Lung (tissue), 12 donors: ENCODE results near the gene SESN2. TPM values are rescaled to one million over a fixed set of nuclear protein-coding genes. Genes with fewer than 3 reads are reported as not detected.

Experiments used
- ATAC-seq: fragments of 200-7000 bp; cut with Tn5 transposase; one replicate; pipeline ENCODE4 v1.9.1; 2020; ENCODE audit warnings: moderate number of reproducible peaks; ENCODE audit not compliant: insufficient read depth, low FRiP score
- DNase-seq, 3 donors: peaks; one replicate each; pipeline ENCODE4 v3.0.0-alpha.2; 2013 to 2017
- H3K27ac ChIP-seq, 2 donors: one replicate each; pipeline ENCODE4 v1.5.1; 2013; ENCODE audit warnings: mild to moderate bottlenecking in 2 of 2, moderate library complexity in 2 of 2, control low read depth in 1 of 2, inconsistent platforms in 1 of 2, low read depth in 1 of 2, low read length in 1 of 2
- H3K27me3 ChIP-seq, 3 donors: one replicate each; pipeline ENCODE4 v1.5.1; 2013; ENCODE audit warnings: low read length in 2 of 3; ENCODE audit not compliant: control insufficient read depth in 3 of 3, insufficient read depth in 3 of 3
- H3K36me3 ChIP-seq, 4 donors: one replicate each; pipeline ENCODE4 v1.5.1; 2013; ENCODE audit warnings: low read length in 4 of 4, mild to moderate bottlenecking in 1 of 4, moderate library complexity in 1 of 4; ENCODE audit not compliant: control insufficient read depth in 4 of 4, insufficient read depth in 4 of 4
- H3K4me1 ChIP-seq, 5 donors: one replicate each; pipeline ENCODE4 v1.5.1; 2013; ENCODE audit warnings: low read length in 5 of 5, mild to moderate bottlenecking in 2 of 5, moderate library complexity in 1 of 5; ENCODE audit not compliant: control insufficient read depth in 5 of 5, insufficient read depth in 5 of 5
- H3K4me3 ChIP-seq: one replicate; pipeline ENCODE4 v1.5.1; 2013; ENCODE audit warnings: mild to moderate bottlenecking, control low read depth, moderate library complexity
- H3K9ac ChIP-seq, 2 donors: one replicate each; pipeline ENCODE4 v1.5.1; 2013; ENCODE audit warnings: low read length in 2 of 2, control low read depth in 1 of 2; ENCODE audit not compliant: insufficient read depth in 1 of 2
- H3K9me3 ChIP-seq, 4 donors: one replicate each; pipeline ENCODE4 v1.5.1; 2013; ENCODE audit warnings: low read length in 3 of 4, mild to moderate bottlenecking in 1 of 4, moderate library complexity in 1 of 4; ENCODE audit not compliant: control insufficient read depth in 4 of 4, insufficient read depth in 3 of 4
- WGBS, 2 donors: extraction: QIAGEN DNeasy Blood & Tissue Kit; methylation state at CpG; one replicate each; pipeline ENCODE4 v1.1.7; 2013; 5-methylcytosine and 5-hydroxymethylcytosine counted together
- polyA plus RNA-seq, 2 donors: library from polyadenylated mRNA; stranded (reverse); fragments of 200-250 nt; gene quantifications; one replicate each; pipeline ENCODE4 v1.2.1, GENCODE V29; 2013
- total RNA-seq, 2 donors: library from RNA; depleted of rRNA in 1 of 2; stranded (reverse); fragments of >200 nt in 1 of 2; gene quantifications; one replicate each; pipeline ENCODE4 v1.2.1, GENCODE V29; 2014 to 2021
- TF ChIP-seq, protein P1 (sequence below): IDR thresholded peaks from 2 replicates; pipeline ENCODE4 v1.5.1; 2012; ENCODE audit warnings: mild to moderate bottlenecking; ENCODE audit errors: control extremely low read depth, extremely low read depth
- donor health status: control.
- donor health status: control.
- donor health status: Bipolar disorder and iron deficiency.
- donor health status: healthy.
- donor health status: DM: yes; HTN: yes; CAD: no.

The SESN2 gene
- total and polyA plus RNA-seq, 4 donors = 3.3 to 19.4 (median 10.9) TPM

GRCh38 chr1:28306301-28306949 lies 47.1 kb downstream of the SESN2 start:
- 22 to 35% methylated on average over 2 of the region's 2 CpGs for WGBS, 2 donors
- peak in 1 of 3 donors; percentile 38 for DNase-seq
- Histone ChIP-seq H3K27me3 (no peaks in the 10 kb centered on the region), H3K4me1 (peaks cover 0 to 1% (median 0%) of the 10 kb centered on the region in 5 donors), H3K9me3 (peaks cover 0 to 2% (median 0%) of the 10 kb centered on the region in 4 donors), H3K4me3 (no peak overlapping the region), H3K27ac (no peak overlapping the region), H3K36me3 (no peaks in the 10 kb centered on the region), H3K9ac (no peak overlapping the region)
- TF ChIP-seq, protein P1, sequence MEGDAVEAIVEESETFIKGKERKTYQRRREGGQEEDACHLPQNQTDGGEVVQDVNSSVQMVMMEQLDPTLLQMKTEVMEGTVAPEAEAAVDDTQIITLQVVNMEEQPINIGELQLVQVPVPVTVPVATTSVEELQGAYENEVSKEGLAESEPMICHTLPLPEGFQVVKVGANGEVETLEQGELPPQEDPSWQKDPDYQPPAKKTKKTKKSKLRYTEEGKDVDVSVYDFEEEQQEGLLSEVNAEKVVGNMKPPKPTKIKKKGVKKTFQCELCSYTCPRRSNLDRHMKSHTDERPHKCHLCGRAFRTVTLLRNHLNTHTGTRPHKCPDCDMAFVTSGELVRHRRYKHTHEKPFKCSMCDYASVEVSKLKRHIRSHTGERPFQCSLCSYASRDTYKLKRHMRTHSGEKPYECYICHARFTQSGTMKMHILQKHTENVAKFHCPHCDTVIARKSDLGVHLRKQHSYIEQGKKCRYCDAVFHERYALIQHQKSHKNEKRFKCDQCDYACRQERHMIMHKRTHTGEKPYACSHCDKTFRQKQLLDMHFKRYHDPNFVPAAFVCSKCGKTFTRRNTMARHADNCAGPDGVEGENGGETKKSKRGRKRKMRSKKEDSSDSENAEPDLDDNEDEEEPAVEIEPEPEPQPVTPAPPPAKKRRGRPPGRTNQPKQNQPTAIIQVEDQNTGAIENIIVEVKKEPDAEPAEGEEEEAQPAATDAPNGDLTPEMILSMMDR = no peak
- no peak for ATAC-seq

GRCh38 chr1:28308750-28309149 lies 49.4 kb downstream of the SESN2 start:
- DNase-seq = no peak
- Histone ChIP-seq H3K4me1 (peaks cover 0 to 1% (median 0%) of the 10 kb centered on the region in 5 donors), H3K36me3 (no peaks in the 10 kb centered on the region), H3K27me3 (no peaks in the 10 kb centered on the region), H3K27ac (no peak overlapping the region), H3K9ac (no peak overlapping the region), H3K9me3 (peaks cover 0 to 2% (median 0%) of the 10 kb centered on the region in 4 donors), H3K4me3 (no peak overlapping the region)
- TF ChIP-seq, protein P1 = no peak
- no peak for ATAC-seq
- 92 to 99% methylated on average over 3 of the region's 3 CpGs for WGBS, 2 donors

GRCh38 chr1:28309702-28310101 lies 50.4 kb downstream of the SESN2 start:
- no peak overlapping the region for H3K9ac ChIP-seq
- no peaks in the 10 kb centered on the region for H3K4me1 ChIP-seq
- ATAC-seq (no peak), DNase-seq (no peak)
- H3K4me3 ChIP-seq = no peak overlapping the region
- TF ChIP-seq, protein P1 = no peak
- WGBS, 2 donors = 63 to 84% methylated on average over 2 of the region's 2 CpGs
- no peak overlapping the region for H3K27ac ChIP-seq
- no peaks in the 10 kb centered on the region for H3K36me3 ChIP-seq
- no peaks in the 10 kb centered on the region for H3K27me3 ChIP-seq
- peaks cover 0 to 2% (median 0%) of the 10 kb centered on the region in 4 donors for H3K9me3 ChIP-seq
